GM21825 (cell line): ENCODE measurements around the gene TMCC1.
"Not testable (repeated sequence)": the region's sequence is repeated elsewhere in the genome, so short reads cannot be mapped to it uniquely, and the experiment has no call there.

Experiments
- ATAC-seq: cut with Tn5 transposase; IDR thresholded peaks from one replicate; pipeline ENCODE4 v1.9.1; 2021; ENCODE audit warnings: mild to moderate bottlenecking, moderate library complexity; ENCODE audit not compliant: unreplicated experiment

Gene TMCC1

DNA sequence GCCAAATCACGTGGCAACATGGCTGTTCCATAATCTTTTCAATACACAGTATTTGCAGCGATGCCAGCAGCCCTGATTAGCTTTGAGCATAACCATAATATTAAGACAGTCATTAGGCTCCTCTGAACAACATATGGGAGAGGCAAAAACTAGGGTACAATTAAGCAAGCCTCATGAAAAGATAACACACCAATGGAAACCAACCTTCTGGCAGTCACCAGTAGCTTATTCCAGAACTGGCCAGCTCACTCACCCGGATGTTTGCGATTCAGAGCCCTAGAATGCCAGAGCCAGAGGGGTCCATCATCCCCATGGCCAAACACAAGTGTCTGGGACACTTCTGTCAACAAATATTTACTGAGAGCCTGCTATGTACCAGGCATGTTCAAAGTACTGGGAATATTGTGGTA is 238.2 kb downstream of the TMCC1 start:
- no peak for ATAC-seq

DNA sequence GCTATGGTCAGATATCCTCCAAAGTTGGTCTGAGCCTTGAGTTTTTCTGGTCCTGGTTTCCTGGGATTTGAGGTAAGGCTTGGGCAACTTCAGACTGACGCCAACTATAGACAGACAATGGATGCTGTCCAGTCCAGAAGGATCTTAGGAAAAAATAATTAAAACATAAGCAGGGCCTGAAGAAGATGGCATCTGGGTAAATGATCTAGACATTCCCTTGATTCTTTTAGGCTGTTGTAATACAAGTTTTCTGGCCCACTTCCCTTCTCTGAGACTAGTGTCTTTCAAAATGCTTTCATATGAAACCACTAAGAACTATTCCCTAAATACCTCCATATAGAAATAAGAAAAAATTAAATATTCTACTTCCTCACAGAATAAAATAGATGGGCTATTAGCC is 239.4 kb downstream of the TMCC1 start:
- no peak for ATAC-seq

DNA sequence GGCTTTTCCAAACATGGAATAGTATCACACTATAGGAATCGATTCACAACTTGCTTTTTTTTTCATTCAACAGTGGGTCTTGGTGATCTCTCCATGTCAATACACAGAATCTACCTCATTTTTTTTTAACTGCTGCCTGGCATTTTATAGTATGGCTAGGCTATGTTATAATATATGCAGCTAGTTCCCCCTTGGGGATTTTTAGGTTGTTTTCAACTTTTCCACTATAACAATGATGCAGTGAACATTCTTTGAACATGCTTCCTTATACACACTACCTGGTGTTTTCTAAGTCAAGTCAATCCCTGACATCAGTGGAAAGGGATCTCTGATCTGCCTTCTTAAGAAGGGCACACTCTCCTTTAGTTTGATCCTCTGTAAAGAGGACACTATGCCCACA is 240.5 kb downstream of the TMCC1 start:
- no peak for ATAC-seq

DNA sequence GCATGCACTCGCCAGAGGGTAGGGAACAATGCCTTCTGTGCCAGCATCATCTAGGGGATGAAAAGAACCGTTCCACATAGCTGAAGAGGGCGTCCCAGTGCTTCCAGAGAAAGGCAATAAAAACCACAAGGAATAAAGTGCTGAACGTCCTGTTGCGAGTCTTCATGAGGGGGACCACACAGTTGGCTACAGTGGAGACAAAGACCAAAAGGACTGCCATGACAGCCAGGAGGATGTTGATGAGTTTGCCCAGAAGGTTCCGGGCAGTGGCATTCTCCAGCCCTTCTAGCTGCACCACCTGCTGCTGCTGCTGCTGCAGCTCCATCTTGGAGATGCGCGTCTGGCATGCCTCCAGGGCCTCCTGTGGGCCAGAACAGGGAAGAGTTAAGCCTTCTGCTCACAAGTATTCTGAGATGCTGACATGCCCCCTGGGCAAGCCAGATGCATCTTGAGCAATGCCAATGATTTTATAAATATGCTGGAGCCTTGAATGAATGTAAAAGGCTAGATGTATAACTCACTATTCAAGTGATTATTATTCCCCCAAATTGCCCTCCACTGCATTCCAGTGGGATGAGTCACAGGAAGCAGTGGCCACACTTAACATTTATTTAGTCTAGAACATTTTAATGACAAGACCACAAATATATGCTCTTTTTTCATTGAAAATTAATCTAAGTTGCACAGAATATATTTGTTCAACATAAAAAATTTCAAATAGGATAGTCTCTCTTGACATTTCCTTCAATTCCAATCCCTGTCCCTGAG is 241.9 kb downstream of the TMCC1 start:
- ATAC-seq, result no peak

DNA sequence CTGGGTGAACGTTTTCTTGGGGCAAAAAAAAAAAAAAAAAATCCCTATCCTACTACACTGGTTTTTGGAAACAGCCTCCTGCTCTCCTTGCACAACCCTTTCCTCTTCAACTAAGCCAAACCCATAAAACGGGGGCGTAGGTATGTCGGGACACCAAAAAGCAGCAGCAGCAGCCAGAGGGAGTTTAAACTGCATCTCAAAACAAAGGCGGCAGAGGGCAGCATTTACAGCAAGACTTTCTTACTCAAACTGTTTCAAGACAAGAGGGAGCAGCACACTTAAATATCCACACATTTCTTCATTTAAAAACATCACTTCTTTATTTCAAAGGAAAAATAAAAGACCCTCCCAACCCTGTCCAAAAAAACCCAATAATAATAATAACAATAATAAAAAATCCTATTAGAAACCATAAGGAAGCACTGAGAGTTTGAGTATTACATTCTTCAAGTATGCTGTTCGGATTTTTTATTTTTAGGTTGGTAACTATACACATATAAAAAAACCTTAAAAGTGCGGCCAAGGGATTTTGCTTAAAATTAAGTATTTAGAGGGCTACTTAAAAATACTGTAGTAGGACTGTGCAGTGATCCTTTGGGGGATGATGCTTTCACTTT is 243.1 kb downstream of the TMCC1 start:
- no peak for ATAC-seq

DNA sequence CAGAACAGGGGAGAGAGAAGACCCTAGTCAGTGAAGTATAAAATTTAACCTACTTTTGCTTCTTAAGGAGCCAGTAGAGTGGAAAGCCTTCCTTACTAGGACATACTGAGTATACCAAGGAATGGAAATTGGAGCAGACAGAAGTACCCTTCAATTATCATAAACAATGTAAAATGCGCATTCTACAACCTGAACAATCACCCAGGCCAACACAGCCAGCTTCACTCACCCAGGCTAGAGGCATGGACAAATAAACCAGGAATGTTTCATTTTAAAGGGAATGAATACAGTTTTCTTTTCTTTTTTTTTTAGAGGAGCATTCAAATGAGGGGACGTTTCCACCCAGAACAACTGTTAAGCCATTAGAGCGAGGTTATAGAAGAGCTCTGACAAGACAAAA is 245.1 kb downstream of the TMCC1 start:
- no peak for ATAC-seq

DNA sequence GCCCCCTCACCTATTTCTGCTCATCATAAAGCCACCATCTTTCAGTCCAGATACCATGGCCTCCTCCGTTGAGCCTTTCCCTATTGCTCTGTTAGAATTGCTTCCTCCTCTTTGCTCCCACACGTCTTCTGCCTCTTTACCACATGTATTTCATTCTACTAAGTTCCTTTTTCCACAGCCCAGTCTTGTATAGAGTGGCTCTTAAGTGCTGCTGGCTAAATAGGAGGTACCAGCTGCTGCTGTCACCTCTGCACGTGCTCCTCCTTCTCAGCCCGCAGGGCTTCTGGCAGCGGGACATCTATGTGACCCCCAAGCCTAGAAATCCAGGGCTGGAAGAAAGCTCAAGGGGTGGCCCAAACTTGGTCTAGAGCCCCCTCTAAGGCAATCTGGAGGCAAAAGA is 248.2 kb downstream of the TMCC1 start:
- ATAC-seq, result no peak

DNA sequence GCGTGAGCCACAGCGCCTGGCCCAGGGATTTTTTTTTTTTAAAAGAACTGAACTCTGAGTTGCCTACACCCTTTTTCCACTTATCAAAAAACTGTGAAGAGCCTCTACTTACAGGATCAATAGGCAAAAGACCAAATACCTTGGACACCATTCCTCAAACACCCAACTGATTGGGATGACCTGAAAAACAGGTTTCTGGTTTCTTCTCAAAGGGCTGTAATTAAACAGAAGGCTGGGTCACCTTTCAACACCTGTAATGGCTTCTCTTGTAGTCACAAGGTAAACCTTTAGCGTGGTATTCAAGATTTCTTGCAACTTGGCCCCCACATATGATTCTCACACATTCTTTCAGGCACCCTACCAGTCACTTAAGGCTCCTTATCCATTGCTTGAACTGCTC is 248.7 kb downstream of the TMCC1 start:
- ATAC-seq, result no peak

DNA sequence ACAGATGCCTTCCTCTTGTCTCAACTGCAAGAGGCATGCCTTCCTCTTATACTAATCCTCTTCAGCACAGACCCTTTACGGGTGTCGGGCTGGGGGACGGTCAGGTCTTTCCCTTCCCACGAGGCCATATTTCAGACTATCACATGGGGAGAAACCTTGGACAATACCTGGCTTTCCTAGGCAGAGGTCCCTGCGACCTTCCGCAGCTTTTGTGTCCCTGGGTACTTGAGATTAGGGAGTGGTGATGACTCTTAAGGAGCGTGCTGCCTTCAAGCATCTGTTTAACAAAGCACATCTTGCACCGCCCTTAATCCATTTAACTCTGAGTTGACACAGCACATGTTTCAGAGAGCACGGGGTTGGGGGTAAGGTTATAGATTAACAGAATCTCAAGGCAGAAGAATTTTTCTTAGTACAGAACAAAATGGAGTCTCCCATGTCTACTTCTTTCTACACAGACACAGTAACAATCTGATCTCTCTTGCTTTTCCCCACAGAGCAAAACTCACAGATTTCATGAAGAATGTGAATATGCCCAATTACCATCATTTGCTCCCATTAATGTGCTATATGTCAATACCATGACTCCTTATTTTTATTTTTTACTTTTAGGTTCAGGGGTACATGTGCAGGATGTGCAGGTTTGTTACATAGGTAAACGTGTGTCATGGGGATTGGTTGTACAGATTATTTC is 251.8 kb downstream of the TMCC1 start:
- not testable (repeated sequence) for ATAC-seq

DNA sequence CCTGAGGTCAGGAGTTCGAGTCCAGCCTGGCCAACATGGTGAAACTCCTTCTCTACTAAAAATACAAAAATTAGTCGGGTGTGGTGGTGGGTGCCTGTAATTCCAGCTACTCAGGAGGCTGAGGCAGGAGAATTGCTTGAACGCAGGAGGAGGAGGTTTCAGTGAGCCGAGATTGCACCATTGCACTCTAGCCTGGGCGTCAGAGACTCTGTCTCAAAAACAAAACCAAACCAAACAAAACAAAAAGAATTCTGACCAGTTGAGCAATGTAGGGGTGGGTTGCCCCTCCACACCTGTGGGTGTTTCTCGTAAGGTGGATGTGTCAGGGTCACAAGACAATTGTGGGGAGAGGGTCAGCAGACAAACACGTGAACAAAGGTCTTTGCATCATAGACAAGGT is 252.5 kb downstream of the TMCC1 start:
- not testable (repeated sequence) for ATAC-seq

DNA sequence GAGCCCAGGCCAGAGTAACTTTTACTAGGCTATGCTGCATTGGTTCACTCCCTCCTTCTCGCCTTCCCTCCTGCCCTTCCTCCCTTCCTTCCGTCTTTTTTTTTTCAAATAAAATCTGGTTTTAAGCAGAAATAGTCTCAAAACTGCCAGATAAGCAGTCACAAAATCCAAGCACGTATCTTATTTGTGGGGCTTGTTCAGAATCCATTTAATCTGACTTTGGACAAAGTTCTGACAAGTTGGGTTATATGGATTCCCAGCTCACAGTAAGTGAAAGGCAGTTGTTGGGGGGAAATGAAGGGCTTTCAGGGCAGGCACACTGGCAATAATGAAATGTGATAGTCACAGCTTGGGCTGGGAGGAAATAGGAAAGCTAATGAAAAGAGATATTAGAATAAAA is 255.0 kb downstream of the TMCC1 start:
- no peak for ATAC-seq

DNA sequence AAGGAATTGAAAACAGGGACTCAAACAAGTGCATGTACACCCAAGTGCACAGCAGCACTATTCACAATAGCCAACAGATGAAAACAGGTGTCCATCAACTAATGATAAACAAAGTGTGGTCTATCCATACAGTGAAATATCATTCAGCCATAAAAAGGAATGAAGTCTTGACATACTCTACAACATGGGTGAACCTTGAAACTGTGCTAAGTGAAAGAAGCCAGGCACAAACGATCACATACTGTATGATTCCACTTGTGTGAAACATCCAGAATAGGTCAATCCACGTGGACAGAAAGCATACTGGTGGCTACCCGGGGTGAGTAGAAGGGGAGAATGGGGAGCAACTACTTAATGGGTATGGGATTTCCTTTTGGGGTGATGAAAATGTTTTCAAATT is 257.4 kb downstream of the TMCC1 start:
- ATAC-seq, result no peak

DNA sequence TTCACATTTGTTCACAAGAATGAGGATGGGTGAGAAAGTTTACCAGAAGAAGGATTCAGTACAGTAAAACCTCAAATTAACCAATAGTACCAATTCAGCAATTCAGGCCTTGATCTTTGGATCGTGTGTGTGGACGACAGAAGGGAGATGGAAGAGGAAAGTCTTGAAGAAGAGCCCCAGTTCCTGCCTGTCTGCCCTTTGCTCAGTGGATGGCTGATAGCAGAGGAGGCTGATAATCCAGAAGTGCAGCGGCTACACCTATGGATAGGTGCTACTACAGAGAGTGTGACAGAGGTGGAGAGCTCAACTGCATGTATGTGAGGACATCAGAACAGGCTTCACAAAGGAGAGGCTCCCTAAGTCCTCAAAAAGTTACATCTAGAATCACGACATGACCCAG is 257.9 kb downstream of the TMCC1 start:
- ATAC-seq, result no peak

DNA sequence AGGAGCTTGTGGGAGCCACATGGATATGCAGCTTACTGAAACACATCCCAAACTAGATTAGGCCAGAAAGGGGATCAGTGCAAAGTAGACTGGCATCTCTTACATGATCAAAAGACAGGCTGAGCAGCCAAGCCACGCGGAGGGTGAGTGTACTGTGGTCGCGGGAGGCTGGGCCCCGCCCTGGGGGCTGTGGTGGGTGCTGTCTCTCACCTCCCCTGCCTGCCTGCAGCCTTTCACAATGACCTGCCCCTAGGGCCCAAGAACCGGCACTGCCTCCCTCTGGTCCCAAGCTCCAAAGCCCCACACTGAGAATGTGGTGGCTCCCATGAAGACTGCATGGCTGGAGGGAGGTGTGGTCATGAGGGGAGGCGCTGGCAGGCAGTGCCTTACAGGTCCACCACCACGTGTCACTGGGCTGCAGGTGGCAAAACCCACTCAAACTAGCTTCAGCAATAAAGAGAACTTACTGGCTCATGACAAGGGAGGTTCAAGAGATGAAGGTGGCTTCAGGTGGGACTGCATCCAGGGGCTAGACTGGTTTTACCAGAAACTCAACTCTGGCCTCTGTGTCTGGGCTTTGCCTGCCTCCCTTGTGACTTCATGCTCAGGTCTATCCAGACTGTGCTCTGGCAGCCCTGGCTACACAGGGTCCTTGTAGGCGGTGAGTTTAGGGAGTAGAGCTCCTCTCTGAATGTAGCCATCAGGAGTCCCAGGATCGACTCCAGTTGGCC is 259.6 kb downstream of the TMCC1 start:
- ATAC-seq, result no peak

DNA sequence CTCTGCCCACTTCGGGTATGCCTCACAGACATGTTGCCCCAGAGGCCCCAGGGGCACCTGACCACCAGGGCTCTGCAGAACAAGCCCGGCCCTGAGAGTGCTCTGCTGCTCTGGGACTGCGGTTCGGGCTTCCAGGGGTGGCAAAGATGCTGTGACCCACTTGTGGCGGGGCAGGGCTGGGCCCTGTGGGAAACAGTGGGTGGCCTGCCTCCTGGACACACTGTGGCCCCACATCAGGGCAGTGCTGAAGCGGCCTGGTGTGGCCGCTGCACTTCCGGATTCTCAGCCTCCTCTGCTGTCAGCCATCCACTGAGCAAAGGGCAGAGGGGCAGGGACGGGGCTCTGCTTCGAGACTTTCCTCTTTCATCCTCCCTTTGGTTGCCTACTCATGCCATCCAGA is 260.5 kb downstream of the TMCC1 start:
- no peak for ATAC-seq

DNA sequence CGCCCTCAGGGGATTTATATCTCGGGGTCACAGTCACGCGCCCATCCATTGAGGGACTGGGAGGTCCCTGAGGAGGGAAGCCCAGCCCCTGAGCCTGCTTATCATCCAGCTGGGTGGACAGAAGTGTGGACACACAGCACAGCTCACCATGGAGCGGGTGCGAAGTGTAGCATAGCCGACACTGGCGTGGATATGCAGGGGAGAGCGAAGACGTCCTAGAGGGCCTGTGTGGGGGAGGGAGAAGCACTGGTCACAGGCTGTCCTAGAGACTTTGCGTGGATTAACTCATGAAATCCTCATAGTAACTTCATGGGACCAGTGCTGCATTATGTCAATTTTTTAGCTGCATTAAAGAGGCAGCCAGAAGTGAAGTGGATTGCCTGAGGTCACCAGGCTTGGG is 261.0 kb downstream of the TMCC1 start:
- ATAC-seq, result no peak

DNA sequence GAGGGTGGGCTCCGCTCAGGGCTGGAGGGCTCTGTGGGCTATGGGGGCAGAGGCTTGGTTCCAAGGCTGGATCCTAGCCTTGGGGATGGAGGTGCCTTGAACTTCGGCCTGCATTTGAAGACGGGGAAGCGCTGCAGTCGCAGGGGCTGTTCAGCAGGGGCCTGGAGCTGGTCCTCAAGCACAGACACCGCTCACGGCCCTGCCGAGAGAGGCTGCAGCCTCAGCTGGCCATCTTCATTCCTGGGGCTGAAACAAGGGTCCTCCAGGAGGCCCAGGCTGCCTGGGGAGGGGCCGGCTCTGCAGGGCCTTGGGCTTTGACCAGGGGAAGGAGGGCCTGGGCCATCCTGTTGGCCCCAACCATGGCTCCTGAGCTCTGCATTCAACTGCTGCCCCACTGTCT is 261.5 kb downstream of the TMCC1 start:
- no peak for ATAC-seq

DNA sequence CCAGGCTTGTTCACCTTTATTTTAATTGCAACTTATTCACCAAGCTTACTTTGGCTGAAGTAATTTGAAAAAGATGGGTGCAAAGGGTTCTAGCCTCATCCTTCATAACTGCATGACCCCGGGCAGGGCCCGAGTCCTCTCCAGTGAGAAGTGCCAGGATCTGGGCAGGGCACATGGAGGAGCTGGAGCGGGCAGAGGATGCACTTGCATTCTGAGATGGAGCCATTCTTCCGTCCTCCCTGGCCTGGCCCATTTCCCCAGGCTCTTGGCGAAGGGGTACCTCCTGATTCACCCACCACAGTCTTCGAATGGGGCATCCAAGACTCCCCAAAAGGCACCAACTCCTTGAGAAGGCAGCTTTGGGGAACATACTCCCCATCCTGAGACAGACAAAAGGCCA is 264.5 kb downstream of the TMCC1 start:
- no peak for ATAC-seq

DNA sequence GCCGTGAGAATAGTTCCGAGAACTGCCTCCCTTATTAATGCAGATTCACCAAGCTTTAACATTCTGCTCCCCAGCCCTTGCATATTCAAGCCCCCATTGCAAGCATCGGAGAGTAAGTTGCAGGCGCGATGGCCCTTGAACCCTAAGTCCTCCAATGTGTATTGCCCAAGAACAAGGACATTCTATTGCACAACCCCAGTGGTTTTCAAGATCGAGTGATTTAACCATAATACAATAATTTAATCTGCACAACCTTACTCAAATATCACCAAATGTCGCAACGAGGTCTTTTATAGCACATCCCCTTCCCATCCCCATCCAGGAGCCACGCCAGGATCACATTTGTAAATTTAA is 265.4 kb downstream of the TMCC1 start:
- no peak for ATAC-seq

DNA sequence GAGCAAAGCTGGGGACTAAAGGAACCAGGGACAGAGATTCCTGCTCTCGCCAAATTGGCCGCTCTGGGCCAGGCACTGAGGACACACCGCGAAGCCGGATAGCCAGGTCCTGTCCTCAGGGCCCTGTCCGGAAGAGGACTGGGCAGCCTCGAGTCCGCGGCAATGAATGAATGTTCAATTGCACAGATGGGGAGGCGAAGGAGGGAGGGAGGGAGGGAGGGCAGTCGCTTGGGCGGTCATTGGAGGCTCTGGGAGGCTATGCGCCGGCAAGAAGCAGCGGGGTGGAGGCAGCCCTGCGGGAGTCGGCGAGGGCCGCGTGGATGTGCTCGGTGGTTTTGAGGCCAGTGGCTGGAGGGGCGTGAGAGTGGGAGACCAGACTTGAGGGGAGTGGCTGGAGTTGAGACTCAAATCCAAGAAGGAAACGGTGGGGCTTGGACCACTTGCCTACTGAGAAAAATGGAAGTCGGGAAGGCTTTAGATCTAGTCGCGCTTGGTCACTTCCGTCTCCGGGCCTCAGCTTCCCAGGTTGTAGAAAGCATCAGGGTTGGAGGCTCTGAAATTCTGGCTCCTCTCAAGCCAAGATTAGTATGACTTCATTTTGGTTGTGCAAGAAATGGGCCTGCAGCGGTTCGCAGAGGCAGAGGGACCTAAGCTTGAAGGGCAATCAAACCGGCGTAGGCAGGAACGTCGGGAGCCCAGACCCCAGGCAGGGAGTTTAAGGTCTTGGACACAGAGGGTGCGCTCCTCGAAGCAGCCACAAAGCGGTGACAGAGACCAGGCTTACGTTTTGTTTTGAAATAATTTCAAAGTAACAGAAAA is 266.0 kb downstream of the TMCC1 start:
- ATAC-seq, result peak; percentile 43
